H9 (cell line): ENCODE results near the gene SRCAP. TPM values are rescaled to one million over a fixed set of nuclear protein-coding genes. Genes with fewer than 3 reads are reported as not detected.
"Not testable (repeated sequence)": the region's sequence is repeated elsewhere in the genome, so short reads cannot be mapped to it uniquely, and the experiment has no call there.

Experiments
- DNase-seq: peaks from one replicate; pipeline ENCODE4 v3.0.0-alpha.2; 2017
- H2AFZ ChIP-seq: one replicate; pipeline ENCODE4 v1.6.1; 2013; ENCODE audit warnings: mild to moderate bottlenecking, low read length, control low read depth, moderate library complexity
- H2AK5ac ChIP-seq: 2 replicates; pipeline ENCODE4 v1.6.1; 2013; ENCODE audit warnings: low read length, control low read depth, mixed read lengths; ENCODE audit not compliant: insufficient read length
- H2BK120ac ChIP-seq: one replicate; pipeline ENCODE4 v1.6.1; 2013; ENCODE audit warnings: low read depth, mild to moderate bottlenecking, low read length, control low read depth, inconsistent platforms; ENCODE audit not compliant: poor library complexity, severe bottlenecking
- H2BK12ac ChIP-seq: 2 replicates; pipeline ENCODE4 v1.6.1; 2013; ENCODE audit warnings: low read length, control low read depth, mixed read lengths, low read depth; ENCODE audit not compliant: insufficient read length
- H2BK15ac ChIP-seq: 2 replicates; pipeline ENCODE4 v1.6.1; 2013; ENCODE audit warnings: low read depth, low read length, control low read depth
- H2BK20ac ChIP-seq: one replicate; pipeline ENCODE4 v1.6.1; 2013; ENCODE audit warnings: low read depth, mild to moderate bottlenecking, low read length, control low read depth, inconsistent platforms; ENCODE audit not compliant: poor library complexity, severe bottlenecking
- H2BK5ac ChIP-seq: 2 replicates; pipeline ENCODE4 v1.6.1; 2013; ENCODE audit warnings: low read length, control low read depth, mixed read lengths; ENCODE audit not compliant: insufficient read length
- H3K14ac ChIP-seq: 2 replicates; pipeline ENCODE4 v1.6.1; 2013; ENCODE audit warnings: low read length, control low read depth; ENCODE audit not compliant: insufficient read depth
- H3K18ac ChIP-seq: 2 replicates; pipeline ENCODE4 v1.6.1; 2013; ENCODE audit warnings: low read depth, mild to moderate bottlenecking, mixed read lengths, low read length, control low read depth; ENCODE audit not compliant: insufficient read length
- H3K23ac ChIP-seq: 2 replicates; pipeline ENCODE4 v1.6.1; 2013; ENCODE audit warnings: low read length, control low read depth, mixed read lengths, low read depth; ENCODE audit not compliant: insufficient read length
- H3K23me2 ChIP-seq: 2 replicates; pipeline ENCODE4 v1.6.1; 2013; ENCODE audit warnings: low read depth, mild to moderate bottlenecking, mixed read lengths, low read length, control low read depth; ENCODE audit not compliant: insufficient read length, poor library complexity, severe bottlenecking
- H3K27ac ChIP-seq: 2 replicates; pipeline ENCODE4 v1.5.1; 2013; ENCODE audit warnings: low read length, control low read depth, mixed read lengths, low read depth; ENCODE audit not compliant: insufficient read length
- H3K27me3 ChIP-seq: 2 replicates; pipeline ENCODE4 v1.6.1; 2013; ENCODE audit warnings: low read length, control low read depth, inconsistent platforms; ENCODE audit not compliant: insufficient read depth
- H3K4ac ChIP-seq: 2 replicates; pipeline ENCODE4 v1.6.1; 2013; ENCODE audit warnings: low read depth, mild to moderate bottlenecking, control low read depth, inconsistent platforms, low read length, moderate library complexity
- H3K4me1 ChIP-seq: 2 replicates; pipeline ENCODE4 v1.6.1; 2013; ENCODE audit warnings: low read length, control low read depth, inconsistent platforms; ENCODE audit not compliant: insufficient read depth
- H3K4me2 ChIP-seq: 2 replicates; pipeline ENCODE4 v1.6.1; 2013; ENCODE audit warnings: low read length, control low read depth, mixed read lengths; ENCODE audit not compliant: insufficient read length, insufficient read depth
- H3K56ac ChIP-seq: 2 replicates; pipeline ENCODE4 v1.6.1; 2013; ENCODE audit warnings: low read depth, mild to moderate bottlenecking, mixed read lengths, low read length, control low read depth; ENCODE audit not compliant: insufficient read length
- H3K79me1 ChIP-seq: 2 replicates; pipeline ENCODE4 v1.6.1; 2013; ENCODE audit warnings: low read depth, mild to moderate bottlenecking, moderate library complexity, low read length, control low read depth, inconsistent platforms; ENCODE audit not compliant: insufficient read depth, poor library complexity, severe bottlenecking
- H3K79me2 ChIP-seq: 2 replicates; pipeline ENCODE4 v1.6.1; 2013; ENCODE audit warnings: low read length, control low read depth, inconsistent platforms; ENCODE audit not compliant: insufficient read depth
- H3K9ac ChIP-seq: 2 replicates; pipeline ENCODE4 v1.6.1; 2013; ENCODE audit warnings: low read length, control low read depth, mixed read lengths; ENCODE audit not compliant: insufficient read length; ENCODE audit errors: extremely low read depth
- H3K9me3 ChIP-seq: one replicate; pipeline ENCODE4 v1.6.1; 2013; ENCODE audit warnings: low read depth, low read length, inconsistent platforms; ENCODE audit not compliant: control insufficient read depth
- H3T11ph ChIP-seq: one replicate; pipeline ENCODE4 v1.6.1; 2013; ENCODE audit warnings: mild to moderate bottlenecking, low read length, control low read depth, inconsistent platforms
- H4K20me1 ChIP-seq: one replicate; pipeline ENCODE4 v1.6.1; 2013; ENCODE audit not compliant: control insufficient read depth, insufficient read length, insufficient read depth
- H4K5ac ChIP-seq: 2 replicates; pipeline ENCODE4 v1.6.1; 2013; ENCODE audit warnings: low read depth, mild to moderate bottlenecking, mixed read lengths, low read length, control low read depth; ENCODE audit not compliant: insufficient read length
- H4K8ac ChIP-seq: replicated peaks from 2 replicates; pipeline ENCODE4 v1.6.1; 2013; ENCODE audit warnings: low read length, control low read depth, mixed read lengths, low read depth; ENCODE audit not compliant: insufficient read length
- H4K91ac ChIP-seq: 2 replicates; pipeline ENCODE4 v1.6.1; 2013; ENCODE audit warnings: low read depth, mild to moderate bottlenecking, moderate library complexity, mixed read lengths, low read length, control low read depth; ENCODE audit not compliant: insufficient read length
- H3K27ac Mint-ChIP-seq, 3 experiments: 2 replicates in 2 of 3; 3 replicates in 1 of 3; pipeline ENCODE4 v1.8.0; 2020 to 2021; ENCODE audit warnings: mixed read lengths in 3 of 3, mild to moderate bottlenecking in 1 of 3, moderate library complexity in 1 of 3
- H3K27me3 Mint-ChIP-seq: 2 replicates; pipeline ENCODE4 v1.8.0; 2021; ENCODE audit warnings: low read depth, mild to moderate bottlenecking, moderate library complexity, mixed read lengths
- H3K36me3 Mint-ChIP-seq, 3 experiments: 2 replicates in 2 of 3; 3 replicates in 1 of 3; pipeline ENCODE4 v1.8.0; 2020 to 2021; ENCODE audit warnings: low read depth in 3 of 3, mixed read lengths in 3 of 3; ENCODE audit not compliant: insufficient read depth in 1 of 3
- H3K4me1 Mint-ChIP-seq, 2 experiments: 2 replicates each; pipeline ENCODE4 v1.8.0; 2020; ENCODE audit warnings: mixed read lengths in 2 of 2
- H3K4me3 Mint-ChIP-seq, 2 experiments: 2 replicates in 1 of 2; 3 replicates in 1 of 2; pipeline ENCODE4 v1.8.0; 2020 to 2021; ENCODE audit warnings: mild to moderate bottlenecking in 2 of 2, mixed read lengths in 2 of 2, moderate library complexity in 1 of 2
- H3K9me3 Mint-ChIP-seq, 2 experiments: 2 replicates in 1 of 2; 3 replicates in 1 of 2; pipeline ENCODE4 v1.8.0; 2020; ENCODE audit warnings: mild to moderate bottlenecking in 2 of 2, mixed read lengths in 2 of 2, moderate library complexity in 1 of 2
- CTCF ChIP-seq: fragments of 200-600 bp; sonication (generic); conservative IDR thresholded peaks from 3 replicates; pipeline ENCODE4 v1.8.0; 2021; ENCODE audit warnings: antibody characterized with exemption, mild to moderate bottlenecking
- WGBS: extraction: QIAGEN DNeasy Blood & Tissue Kit; methylation state at CpG from one replicate; pipeline ENCODE4 v1.1.7; 2013; ENCODE audit warnings: missing lambda C conversion rate, low lambda C conversion rate, mixed read lengths; ENCODE audit not compliant: insufficient read length; ENCODE audit errors: extremely low coverage; 5-methylcytosine and 5-hydroxymethylcytosine counted together
- total RNA-seq: library from RNA; stranded (reverse); gene quantifications from 2 replicates; pipeline ENCODE4 v1.2.1, GENCODE V29; 2021

SRCAP gene
- total RNA-seq, 1 experiment from 2014 or later = 63.1 TPM

GRCh38 chr16:30700971-30701370 lies 2.0 kb downstream of the SRCAP start:
- Histone ChIP-seq H2BK12ac (no peak overlapping the region), H3K9me3 (no peaks in the 10 kb centered on the region), H3K18ac (no peak overlapping the region), H3K27ac (no peak overlapping the region), H3K27me3 (peaks cover 4% of the 10 kb centered on the region; the same call in 1 of the 2 replicates), H2BK120ac (no peak overlapping the region), H3K4me1 (peaks cover 3% of the 10 kb centered on the region; the same call in 1 of the 2 replicates), H3K14ac (no peak overlapping the region), H2BK15ac (no peak overlapping the region), H4K91ac (no peak overlapping the region), H3K56ac (no peak overlapping the region), H2AK5ac (no peak overlapping the region), H4K5ac (no peak overlapping the region), H3K4ac (no peak overlapping the region), H4K20me1 (peaks cover 2% of the 10 kb centered on the region), H2BK20ac (no peak overlapping the region), H3K4me2 (no peak overlapping the region), H3K23me2 (peaks cover 9% of the 10 kb centered on the region), H3K79me2 (peaks cover 9% of the 10 kb centered on the region; the same call in 1 of the 2 replicates), H3K23ac (no peak overlapping the region), H2AFZ (no peak overlapping the region), H3K9ac (no peak overlapping the region), H3T11ph (no peak overlapping the region), H2BK5ac (no peak overlapping the region), H3K79me1 (peaks cover 7% of the 10 kb centered on the region), H4K8ac (no peak overlapping the region)
- no peak for TF ChIP-seq CTCF
- Mint-ChIP-seq H3K27ac (no peak overlapping the region), H3K4me3 (no peak overlapping the region), H3K36me3 (peaks cover 19 to 53% (median 45%) of the 10 kb centered on the region in 3 experiments), H3K4me1 (peaks cover 14 to 19% of the 10 kb centered on the region in 2 experiments), H3K9me3 (no peaks in the 10 kb centered on the region), H3K27me3 (peaks cover 19% of the 10 kb centered on the region)
- DNase-seq = no peak
- WGBS = no CpG with 5 or more reads among the region's 5 CpGs

- not testable (repeated sequence) for H3K27me3 ChIP-seq, H2BK15ac ChIP-seq, H3K4me2 ChIP-seq, H3T11ph ChIP-seq, H3K79me1 ChIP-seq, H3K23ac ChIP-seq, H2AK5ac ChIP-seq, H3K27ac ChIP-seq, H2BK120ac ChIP-seq, H3K23me2 ChIP-seq, H2AFZ ChIP-seq, H3K27ac Mint-ChIP-seq, H3K9me3 ChIP-seq, H3K79me2 ChIP-seq, DNase-seq, H3K4me3 Mint-ChIP-seq, H4K91ac ChIP-seq, H3K27me3 Mint-ChIP-seq, H3K4ac ChIP-seq, H3K4me1 ChIP-seq, H4K20me1 ChIP-seq, H3K9me3 Mint-ChIP-seq, H3K56ac ChIP-seq, H2BK20ac ChIP-seq, H3K9ac ChIP-seq, H3K18ac ChIP-seq, H4K5ac ChIP-seq, H4K8ac ChIP-seq, H3K14ac ChIP-seq, H2BK12ac ChIP-seq, H2BK5ac ChIP-seq
- no CpG with 5 or more reads among the region's 12 CpGs for WGBS
- Mint-ChIP-seq H3K4me1 (peaks cover 9 to 13% of the 10 kb centered on the region in 2 experiments), H3K36me3 (peaks cover 32 to 74% (median 64%) of the 10 kb centered on the region in 3 experiments)
Measured at GRCh38 chr16:30703071-30703470, 4.1 kb downstream of the SRCAP start.
